ENCODE results near the gene LRRC52. TPM values are rescaled to one million over a fixed set of nuclear protein-coding genes. Genes with fewer than 3 reads are reported as not detected.

Gene LRRC52
- polyA plus RNA-seq, 1 donor, result 0.19 TPM

- DNase-seq, result no peak
Observed at GRCh38 chr1:165537356-165538109, 6.3 kb upstream of the LRRC52 start.

GRCh38 chr1:165539306-165539705, 4.5 kb upstream of the LRRC52 start:
- DNase-seq, result no peak

- no peak for DNase-seq
Observed at GRCh38 chr1:165539908-165540307, 3.9 kb upstream of the LRRC52 start.

GRCh38 chr1:165542015-165542631, 1.7 kb upstream of the LRRC52 start:
- DNase-seq, result no peak

- DNase-seq, result no peak
Observed at GRCh38 chr1:165542647-165543046, 1.2 kb upstream of the LRRC52 start.

- DNase-seq, result no peak
Observed at GRCh38 chr1:165544996-165545395, 1.2 kb downstream of the LRRC52 start.

GRCh38 chr1:165545974-165546373, 2.2 kb downstream of the LRRC52 start:
- DNase-seq, result no peak

- DNase-seq, result no peak
Observed at GRCh38 chr1:165549973-165550372, 6.2 kb downstream of the LRRC52 start.

GRCh38 chr1:165551469-165551868, 7.7 kb downstream of the LRRC52 start:
- DNase-seq, result no peak

- no peak for DNase-seq
Observed at GRCh38 chr1:165560883-165561656, 17.3 kb downstream of the LRRC52 start.

GRCh38 chr1:165562571-165562970, 18.8 kb downstream of the LRRC52 start:
- no peak for DNase-seq

- no peak for DNase-seq
Observed at GRCh38 chr1:165563551-165563950, 19.8 kb downstream of the LRRC52 start.

GRCh38 chr1:165564561-165564960, 20.8 kb downstream of the LRRC52 start:
- no peak for DNase-seq

- DNase-seq, result no peak
Observed at GRCh38 chr1:165565751-165566490, 22.1 kb downstream of the LRRC52 start.

- no peak for DNase-seq
Observed at GRCh38 chr1:165570078-165570477, 26.3 kb downstream of the LRRC52 start.

GRCh38 chr1:165573787-165574186, 30.0 kb downstream of the LRRC52 start:
- DNase-seq, result no peak

GRCh38 chr1:165574295-165574694, 30.5 kb downstream of the LRRC52 start:
- DNase-seq, result no peak

- DNase-seq, result no peak
Observed at GRCh38 chr1:165575468-165576099, 31.8 kb downstream of the LRRC52 start.

- DNase-seq, result no peak
Observed at GRCh38 chr1:165576536-165576935, 32.7 kb downstream of the LRRC52 start.

GRCh38 chr1:165577707-165578106, 33.9 kb downstream of the LRRC52 start:
- DNase-seq, result no peak

GRCh38 chr1:165580931-165581871, 37.4 kb downstream of the LRRC52 start:
- DNase-seq, result no peak
